NCI-H2196 treated with DMSO at 0.1 percent for 48 hours (cell line): ENCODE data around the gene GLCE.
"Not testable (repeated sequence)": the region's sequence is repeated elsewhere in the genome, so short reads cannot be mapped to it uniquely, and the experiment has no call there.

ENCODE experiments used
- DNase-seq: peaks from one replicate; lab custom pipeline; 2025; ENCODE audit not compliant: unreplicated experiment; lab: John Stamatoyannopoulos, UW

Gene GLCE

DNA sequence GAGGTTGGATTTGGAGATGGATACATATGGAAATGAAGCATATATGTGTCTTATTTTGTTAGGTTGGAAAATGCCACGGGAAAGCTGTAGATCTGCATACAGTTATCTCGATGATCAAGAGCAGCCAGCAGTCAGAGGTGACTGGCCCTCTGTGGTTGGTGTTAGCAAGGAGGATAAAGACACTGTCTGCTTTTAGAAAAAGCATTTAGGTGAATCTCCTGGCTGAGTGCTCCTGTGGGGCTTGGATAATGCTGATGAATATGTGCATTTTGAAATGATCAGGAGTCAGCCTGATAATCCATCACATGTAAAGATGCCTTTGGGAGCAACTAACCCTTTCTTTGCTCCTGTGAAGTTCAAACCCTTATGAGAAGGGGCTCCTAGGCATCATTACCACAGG, 24.9 kb upstream of the GLCE start:
- DNase-seq: no peak

GRCh38 chr15:69138963-69139362, 21.5 kb upstream of the GLCE start:
- no peak for DNase-seq

GRCh38 chr15:69140306-69140705, 20.1 kb upstream of the GLCE start:
- DNase-seq: no peak

- DNase-seq: no peak
These were observed 19.1 kb upstream of the GLCE start for GRCh38 chr15:69141286-69141701.

DNA sequence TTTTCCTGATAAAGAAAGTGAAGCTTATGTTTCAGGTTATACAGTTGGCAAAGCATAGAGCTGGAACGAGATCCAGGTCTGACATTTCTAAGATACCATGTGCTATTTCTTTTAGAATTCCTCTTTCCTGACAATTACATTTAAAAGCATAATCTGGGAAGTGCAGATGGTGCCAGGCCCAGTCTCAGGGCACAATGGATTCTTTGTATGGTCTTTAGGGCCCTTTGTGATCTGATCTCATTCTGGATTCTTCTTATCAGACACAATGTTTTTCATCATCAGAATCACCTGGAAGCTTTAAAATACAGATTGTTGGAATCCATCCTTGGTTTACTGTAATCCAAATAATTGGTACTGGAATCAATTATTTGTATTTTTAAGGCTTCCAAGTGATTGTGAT, 18.6 kb upstream of the GLCE start:
- no peak for DNase-seq

DNA sequence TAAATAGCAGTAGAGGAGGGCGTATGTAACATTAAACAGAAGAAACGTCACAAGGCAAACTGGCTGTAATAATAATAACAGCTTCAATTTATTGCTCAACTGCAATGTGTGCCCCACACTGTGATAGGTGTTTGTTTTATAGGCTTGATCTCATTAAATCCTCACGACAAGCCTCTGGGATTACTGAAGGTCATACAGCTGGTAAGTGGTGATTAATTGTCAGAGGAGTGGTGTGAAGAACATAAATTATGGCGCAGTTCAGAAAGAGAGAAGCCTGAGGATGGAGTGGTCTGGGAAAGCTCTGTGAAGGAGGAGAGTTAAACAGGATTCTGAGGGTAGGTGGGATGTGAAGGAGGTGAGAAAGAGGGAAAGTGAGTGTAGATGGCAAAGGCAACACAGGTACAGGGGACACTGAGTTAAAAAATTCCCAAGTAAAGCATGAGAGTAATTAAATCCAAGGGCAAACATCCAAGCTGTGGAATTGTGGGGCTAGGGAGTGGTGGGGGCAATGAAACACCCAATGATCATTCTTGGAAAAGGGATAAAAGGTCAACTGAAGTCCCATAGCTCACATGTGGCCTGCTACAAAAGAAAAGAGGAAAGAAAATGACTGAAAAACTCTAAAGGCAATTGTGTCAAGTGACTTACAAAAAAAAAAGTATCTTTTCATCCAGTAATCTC, 16.5 kb upstream of the GLCE start:
- no peak for DNase-seq

DNA sequence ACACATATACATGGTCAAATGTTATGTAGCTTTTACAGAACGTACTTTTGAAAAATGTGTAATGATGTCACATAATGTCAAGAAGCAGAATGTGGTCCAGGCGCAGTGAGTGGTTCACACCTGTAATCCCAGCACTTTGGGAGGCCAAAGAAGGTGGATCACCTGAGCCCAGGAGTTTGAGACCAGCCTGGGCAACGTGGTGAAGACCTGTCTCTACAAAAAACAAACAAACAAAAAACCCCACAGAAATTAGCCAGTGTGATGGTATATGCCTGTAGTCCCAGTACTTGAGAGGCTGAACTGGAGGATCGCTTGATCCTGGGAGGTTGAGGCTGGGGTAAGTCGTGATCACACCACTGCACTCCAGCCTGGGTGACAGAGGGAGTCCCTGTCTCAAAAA, 15.9 kb upstream of the GLCE start:
- DNase-seq: no peak

GRCh38 chr15:69145149-69145693, 15.2 kb upstream of the GLCE start:
- no peak for DNase-seq

DNA sequence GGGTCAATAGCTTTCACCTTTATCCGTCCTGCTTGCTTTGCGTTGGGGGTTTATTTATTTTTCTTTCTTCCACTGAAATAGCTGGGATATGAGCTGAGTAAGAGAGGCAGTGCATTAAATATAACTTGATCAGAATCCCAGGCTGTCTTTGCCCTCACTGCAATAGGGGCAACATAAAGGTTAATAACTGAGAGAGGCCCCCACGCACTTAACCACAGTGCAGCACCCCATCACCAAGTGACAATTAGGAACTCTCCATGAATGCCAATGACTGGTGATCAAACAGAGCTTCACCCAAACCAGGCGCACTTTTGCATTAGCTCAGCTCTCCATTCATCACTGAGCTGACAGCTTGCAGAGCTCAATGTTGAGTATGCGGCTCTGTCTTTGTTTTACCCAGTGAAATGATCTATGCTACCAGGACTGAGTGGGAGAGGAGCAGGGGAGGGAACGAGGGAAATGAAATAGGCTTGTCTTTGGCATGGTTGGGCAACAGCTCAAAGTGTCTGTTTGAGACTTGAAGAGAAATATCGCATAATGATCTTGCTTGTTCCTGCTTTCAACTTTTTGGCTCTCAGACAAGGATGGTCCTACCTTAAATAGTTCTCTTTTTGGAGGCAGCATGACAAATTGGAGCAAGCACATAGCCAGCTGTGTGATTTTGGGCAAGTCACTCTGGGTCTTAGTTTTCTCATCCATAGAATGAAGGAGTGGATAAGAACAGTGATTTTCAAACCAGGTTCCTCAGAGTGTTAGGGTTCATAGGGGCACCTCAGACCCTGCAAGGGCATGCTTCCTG, 14.5 kb upstream of the GLCE start:
- DNase-seq: no peak

DNA sequence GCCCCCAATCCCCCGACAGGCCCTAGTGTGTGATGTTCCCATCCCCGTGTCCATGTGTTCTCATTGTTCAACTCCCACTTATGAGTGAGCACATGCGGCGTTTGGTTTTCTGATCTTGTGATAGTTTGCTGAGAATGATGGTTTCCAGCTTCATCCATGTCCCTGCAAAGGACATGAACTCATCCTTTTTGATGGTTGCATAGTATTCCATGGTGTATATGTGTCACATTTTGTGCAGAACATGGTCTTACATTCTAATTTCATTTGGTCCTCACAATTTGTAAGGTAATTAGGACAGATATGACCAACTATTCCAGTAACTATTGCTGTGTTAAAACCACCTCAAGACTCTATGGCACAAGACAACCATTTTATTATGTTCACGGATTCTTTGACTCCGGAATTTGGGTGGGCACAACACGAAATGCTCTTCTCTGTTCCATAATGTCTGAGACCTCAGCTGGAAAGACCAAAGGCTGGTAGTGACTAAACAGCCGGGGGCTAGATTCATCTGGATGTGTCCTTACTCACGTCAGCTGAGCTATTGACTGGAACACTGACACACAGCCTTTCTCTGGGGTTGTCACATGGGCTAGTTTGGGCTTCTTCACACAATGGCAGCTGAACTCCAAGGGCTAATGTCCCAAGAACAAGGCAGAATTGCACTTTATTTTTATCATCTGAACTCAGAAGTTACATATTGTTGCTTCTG, 13.6 kb upstream of the GLCE start:
- DNase-seq: no peak

GRCh38 chr15:69148465-69148864, 12.0 kb upstream of the GLCE start:
- no peak for DNase-seq

GRCh38 chr15:69149163-69149562, 11.3 kb upstream of the GLCE start:
- DNase-seq: no peak

- no peak for DNase-seq
These were observed 10.6 kb upstream of the GLCE start for GRCh38 chr15:69149803-69150202.

DNA sequence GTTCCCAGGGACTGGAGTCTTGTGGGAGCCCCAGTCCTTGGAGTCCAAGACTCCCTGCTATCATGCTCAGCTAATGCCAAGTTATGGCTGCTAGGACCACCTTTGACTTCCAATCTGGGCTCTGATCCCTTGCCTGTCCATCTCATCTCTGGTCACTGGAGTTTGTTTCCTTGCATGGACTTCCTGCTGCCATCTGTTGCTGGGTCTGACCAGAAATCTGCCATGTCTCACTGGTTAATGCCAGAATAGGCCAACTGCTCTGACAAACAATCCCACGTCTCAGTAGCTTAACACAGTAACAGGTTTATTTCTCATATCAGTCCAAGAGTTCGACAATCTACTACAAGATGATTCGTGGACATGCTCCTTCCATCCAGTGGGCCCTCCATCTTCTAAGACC, 10.1 kb upstream of the GLCE start:
- DNase-seq: no peak

GRCh38 chr15:69150841-69151240, 9.6 kb upstream of the GLCE start:
- no peak for DNase-seq

DNA sequence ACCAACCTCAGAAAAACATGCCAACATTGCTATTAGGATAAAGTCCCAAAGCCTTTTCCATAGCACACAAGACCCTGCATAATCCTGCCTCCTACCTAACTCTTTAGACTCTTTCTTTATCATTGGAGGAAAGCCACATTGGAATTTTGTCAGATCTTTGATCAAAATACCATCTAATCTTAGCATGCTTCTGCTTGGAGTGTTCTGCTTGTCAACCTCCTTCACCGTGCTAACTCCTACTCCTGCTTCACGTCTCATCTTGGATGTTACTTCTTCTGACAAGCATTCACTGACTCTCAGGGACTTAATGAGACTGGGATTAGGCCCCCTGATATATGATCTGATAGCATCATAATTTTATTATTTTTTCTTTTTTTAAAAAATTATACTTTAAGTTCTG, 7.4 kb upstream of the GLCE start:
- no peak for DNase-seq

GRCh38 chr15:69153587-69153986, 6.8 kb upstream of the GLCE start:
- not testable (repeated sequence) for DNase-seq

DNA sequence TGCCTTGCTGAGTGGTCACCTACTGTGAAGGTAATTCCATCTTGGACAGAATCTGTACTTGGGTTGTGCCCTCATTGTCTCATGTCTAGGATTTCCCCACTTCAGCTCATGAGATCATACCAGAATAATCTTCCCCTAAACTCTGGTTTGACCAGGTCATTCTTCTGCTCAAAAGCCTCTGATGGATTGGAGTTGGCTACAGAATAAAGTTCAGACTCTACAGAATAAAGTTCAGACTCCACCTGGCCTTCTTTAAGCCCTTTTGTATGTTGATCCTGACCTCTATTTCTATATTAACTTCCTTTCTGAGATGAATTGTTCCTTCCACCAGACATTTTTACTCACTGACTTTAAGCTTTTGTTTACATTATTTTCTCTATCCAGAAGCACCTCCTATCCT, 6.4 kb upstream of the GLCE start:
- no peak for DNase-seq

GRCh38 chr15:69154684-69155083, 5.8 kb upstream of the GLCE start:
- DNase-seq: no peak

- no peak for DNase-seq
These were observed 3.6 kb upstream of the GLCE start for GRCh38 chr15:69156736-69157381.

DNA sequence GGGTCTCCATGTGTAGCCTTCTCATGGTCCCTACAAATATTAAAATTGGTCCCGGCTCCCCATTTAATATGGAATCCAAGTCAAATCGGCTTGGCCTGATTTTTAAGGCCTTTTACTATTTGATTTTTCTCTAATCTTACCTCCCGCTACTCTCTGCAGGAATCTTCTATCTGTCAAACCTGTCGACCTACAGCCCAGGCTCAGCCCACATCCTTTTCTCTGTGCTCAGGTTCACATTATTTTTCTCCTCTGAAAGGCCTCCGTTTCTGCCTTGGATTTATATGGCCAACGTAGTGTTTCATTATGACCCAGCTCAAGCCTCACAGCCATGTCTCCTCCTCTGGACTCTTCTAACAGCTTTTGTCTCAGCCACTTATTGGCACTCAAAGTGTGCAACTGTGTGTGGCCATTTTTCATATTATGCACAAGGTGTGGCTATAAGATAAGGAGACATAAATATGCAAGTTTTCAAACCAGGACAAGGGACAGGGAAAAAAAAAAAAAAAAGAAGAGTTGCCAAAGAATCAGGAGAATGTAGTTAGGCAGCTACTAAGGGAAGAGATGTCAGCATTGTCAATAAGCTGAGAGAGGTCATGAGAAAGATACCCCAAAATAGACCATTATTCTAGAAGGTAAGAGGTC, 2.1 kb upstream of the GLCE start:
- DNase-seq: no peak
